GM04504 (cell line): Measurements from ENCODE around the gene INPP5J.
"Not testable (repeated sequence)": the region's sequence is repeated elsewhere in the genome, so short reads cannot be mapped to it uniquely, and the experiment has no call there.

Experiments used
- DNase-seq: peaks from one replicate; pipeline ENCODE4 v3.0.0-alpha.2; 2012; ENCODE audit warnings: low read depth

Gene INPP5J

DNA sequence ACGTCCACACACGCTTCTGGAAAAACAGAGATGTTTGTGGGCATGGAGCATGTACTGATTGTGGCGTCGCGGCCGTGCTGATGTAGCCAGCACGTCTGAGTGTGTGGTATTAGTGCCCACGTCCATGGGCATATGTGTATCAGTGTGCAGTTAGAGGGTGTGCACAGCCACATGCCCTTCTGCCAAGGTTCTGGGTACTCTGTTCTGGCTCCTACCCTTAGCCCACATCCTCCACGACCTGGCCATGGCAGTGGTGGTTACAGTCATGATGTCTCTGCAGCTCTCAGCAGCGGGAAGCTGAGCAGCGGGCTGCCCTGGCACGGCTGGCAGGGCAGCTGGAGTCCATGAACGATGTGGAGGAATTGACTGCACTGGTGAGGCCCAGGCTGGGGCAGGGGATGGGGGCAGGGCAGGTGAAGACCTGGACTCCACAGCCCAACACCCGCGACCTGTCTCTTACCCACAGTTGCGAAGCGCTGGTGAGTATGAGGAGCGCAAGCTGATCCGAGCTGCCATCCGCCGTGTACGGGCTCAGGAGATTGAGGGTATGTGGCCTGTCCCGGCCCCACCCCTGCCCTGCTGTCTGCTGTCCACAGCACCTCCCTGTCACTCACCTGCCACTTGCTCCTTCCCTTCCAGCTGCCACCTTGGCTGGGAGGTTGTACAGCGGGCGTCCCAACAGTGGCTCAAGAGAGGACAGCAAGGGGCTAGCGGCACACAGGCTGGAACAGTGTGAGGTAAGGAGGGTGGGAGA lies 34.4 kb upstream of the INPP5J start:
- no peak for DNase-seq

GRCh38 chr22:31089160-31090100 lies 33.3 kb upstream of the INPP5J start:
- DNase-seq, result no peak

DNA sequence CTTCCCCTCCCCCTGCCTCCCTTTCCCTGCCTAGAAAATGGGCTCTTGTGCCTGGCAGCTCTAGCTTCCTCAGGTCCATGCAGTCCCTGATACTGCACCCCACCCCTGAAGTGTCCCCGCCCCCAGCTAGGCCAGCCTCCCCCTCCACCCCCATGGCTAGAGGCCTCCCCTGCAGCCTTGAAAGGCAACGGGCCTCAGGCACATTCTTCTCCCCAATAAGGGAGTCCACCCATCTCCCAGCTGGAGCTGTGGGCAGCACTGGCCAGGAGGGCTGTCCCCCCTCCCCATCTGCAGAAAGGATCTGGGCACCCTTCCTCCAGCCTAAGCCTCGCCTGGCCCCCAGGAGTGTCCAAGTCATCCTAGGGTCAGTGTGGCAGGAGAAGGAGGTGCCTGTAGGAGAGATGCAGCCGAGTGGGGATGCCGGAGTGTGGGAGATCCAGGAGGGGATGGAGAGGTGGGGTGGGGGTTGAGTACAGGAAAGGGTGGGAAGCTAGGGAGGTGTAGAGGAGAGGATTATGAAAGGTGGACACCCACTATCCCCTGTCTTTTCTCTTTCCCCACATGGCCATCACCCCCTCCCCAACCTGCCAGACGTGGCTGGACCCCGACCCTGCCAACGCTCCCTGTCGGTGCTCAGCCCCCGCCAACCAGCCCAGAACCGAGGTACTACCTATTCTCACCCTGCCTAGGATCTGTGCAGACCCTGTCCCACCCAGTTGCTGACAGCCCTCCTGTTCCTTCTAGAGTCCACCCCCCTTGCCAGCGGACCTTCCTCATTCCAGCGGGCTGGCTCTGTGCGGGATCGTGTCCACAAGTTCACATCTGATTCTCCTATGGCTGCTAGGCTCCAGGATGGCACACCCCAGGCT lies 32.3 kb upstream of the INPP5J start:
- DNase-seq, result no peak

DNA sequence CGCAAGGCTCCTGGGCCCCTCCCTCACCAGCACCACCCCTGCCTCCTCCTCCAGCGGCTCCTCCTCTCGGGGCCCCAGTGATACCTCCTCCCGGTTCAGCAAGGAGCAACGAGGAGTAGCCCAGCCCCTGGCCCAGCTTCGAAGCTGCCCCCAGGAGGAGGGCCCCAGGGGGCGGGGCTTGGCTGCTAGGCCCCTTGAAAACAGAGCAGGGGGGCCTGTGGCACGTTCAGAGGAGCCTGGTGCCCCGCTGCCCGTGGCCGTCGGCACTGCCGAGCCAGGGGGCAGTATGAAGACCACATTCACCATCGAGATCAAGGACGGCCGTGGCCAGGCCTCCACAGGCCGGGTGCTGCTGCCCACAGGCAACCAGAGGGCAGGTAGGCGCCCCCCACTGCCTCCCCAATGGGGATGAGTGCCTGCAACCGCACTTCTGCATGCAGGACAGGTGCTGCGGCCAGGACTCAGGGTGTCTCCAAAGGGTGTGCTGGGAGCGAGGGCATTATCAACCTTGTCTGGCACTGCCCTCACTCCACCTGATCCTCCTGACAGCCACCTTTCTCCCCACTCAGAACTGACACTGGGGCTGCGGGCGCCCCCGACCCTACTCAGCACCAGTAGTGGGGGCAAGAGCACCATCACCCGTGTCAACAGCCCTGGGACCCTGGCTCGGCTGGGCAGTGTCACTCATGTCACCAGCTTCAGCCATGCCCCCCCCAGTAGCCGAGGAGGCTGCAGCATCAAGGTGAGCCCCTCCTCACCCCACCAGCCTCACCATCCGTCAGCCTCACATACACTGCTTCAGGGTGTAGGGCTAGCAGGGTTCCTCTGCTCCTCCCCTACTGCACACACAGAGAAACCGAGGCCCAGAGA lies 31.4 kb upstream of the INPP5J start:
- DNase-seq, result no peak

- no peak for DNase-seq
Observed at GRCh38 chr22:31092161-31092560, 30.6 kb upstream of the INPP5J start.

- DNase-seq, result no peak
Observed at GRCh38 chr22:31093086-31093850, 29.5 kb upstream of the INPP5J start.

- no peak for DNase-seq
Observed at GRCh38 chr22:31094021-31094551, 28.7 kb upstream of the INPP5J start.

DNA sequence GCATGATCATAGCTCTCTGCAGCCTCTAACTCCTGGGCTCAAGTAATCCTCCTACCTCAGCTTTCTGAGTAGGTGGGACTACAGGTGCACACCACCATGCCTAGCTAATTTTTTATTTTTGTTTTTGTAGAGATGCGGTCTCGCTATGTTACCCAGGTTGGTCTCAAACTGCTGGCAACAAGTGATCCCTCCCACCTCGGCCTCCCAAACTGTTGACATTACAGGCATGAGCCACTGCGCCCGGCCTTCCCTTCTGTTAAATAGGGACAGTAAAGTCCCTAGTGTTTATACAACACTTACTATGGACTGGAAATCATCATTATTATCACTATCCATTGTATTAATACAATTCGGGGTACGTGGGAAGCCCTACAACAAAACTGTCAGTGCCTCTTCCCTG lies 28.0 kb upstream of the INPP5J start:
- no peak for DNase-seq

DNA sequence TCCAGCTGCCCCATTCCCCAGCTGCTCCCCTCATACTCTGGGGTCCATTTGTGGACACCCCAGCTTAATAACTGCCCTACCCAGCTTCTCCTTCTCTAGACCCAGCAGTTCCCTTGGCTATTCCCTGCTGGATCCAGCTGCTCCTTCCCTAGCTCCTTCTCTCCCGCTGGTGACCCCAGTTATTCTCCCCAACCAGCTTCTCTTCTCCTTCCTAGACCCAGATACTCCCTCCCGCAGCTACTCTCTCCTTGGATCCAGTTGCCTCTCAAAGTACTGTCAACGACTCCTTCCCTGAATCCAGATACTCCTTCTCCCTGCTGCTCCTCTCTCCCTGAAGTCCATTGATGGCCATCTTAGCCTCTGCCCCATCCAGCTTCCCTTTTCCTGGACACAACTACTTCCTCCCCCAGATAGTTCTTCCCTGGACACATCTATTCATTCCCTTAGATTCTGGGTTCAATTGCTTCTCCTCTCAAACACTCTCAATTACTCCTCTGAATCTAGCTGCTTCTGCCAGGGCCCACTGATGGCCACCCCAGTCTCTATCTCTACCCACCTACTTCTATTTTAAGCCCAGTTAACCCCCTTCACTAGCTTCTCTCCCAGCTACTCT lies 27.0 kb upstream of the INPP5J start:
- no peak for DNase-seq

DNA sequence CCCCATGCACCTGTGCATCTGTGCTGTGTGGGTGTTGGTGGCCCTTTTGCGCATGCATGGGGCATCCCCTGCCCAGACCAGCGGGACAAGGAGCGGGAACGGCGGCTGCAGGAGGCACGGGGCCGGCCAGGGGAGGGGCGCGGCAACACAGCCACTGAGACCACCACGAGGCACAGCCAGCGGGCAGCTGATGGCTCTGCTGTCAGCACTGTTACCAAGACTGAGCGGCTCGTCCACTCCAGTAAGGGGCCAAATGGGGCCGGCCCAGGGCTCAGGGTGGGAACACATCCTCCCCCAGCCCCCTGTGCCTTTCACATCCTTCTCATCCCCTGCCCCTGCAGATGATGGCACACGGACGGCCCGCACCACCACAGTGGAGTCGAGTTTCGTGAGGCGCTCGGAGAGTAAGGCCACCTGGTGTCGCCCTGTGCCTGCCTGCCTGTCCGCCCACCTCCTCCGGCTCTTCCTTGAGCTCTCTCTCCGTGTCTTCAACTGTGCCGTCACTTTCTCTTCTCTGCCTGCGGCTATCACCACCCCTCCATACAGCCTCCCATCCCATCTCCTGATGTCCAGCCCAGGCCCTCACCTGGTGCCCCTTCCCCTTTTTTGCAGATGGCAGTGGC lies 26.0 kb upstream of the INPP5J start:
- no peak for DNase-seq

GRCh38 chr22:31097539-31097938 lies 25.2 kb upstream of the INPP5J start:
- DNase-seq, result not testable (repeated sequence)

DNA sequence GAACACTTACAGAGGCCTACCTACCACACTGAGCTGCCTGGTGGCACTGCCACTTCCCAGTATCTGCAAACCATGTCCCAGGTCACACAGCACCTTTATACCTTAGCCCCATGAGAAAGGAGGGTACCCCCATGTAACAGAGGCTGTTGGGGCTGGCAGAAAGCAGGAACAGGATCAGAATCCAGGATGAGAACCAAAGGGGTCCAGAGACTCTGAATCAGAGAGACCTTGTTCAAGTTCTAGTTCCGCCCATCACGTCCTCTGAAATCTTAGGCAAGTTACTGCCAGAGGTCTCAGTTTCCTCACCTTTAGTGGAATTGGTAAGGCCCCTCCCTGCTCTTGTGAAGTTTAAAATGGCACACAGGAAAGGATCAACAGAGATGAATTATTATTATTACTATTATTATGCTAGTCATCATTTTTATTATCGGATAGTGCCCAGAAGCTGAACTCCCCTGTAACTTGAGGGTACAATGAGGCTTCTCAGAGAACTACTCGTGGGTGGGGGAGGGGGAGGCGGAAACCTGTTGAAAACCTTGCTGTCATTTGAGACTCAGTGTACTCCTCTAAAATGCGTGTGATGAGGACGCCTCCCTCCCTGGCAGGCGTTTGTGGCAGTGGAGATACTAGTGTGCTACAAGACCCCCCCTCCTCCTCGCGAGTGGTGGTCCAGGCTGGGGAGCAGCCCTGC lies 24.7 kb upstream of the INPP5J start:
- no peak for DNase-seq

GRCh38 chr22:31098632-31099110 lies 24.1 kb upstream of the INPP5J start:
- DNase-seq, result no peak

- DNase-seq, result no peak
Observed at GRCh38 chr22:31099386-31099785, 23.4 kb upstream of the INPP5J start.

GRCh38 chr22:31099841-31100761 lies 22.7 kb upstream of the INPP5J start:
- DNase-seq, result no peak

- DNase-seq, result no peak
Observed at GRCh38 chr22:31100762-31101525, 21.8 kb upstream of the INPP5J start.
